ENCODE results near the gene OTOG. TPM values are rescaled to one million over a fixed set of nuclear protein-coding genes. Genes with fewer than 3 reads are reported as not detected.

OTOG gene
- total and polyA plus RNA-seq, 12 donors, result not detected

GRCh38 chr11:17506942-17507341, 40.1 kb upstream of the OTOG start:
- Histone ChIP-seq H3K9me3 (replicated peaks in 1 of 3) (no peaks in the 10 kb centered on the region), H3K4me3 (no peak overlapping the region), H3K27ac (no peak overlapping the region), H3K27me3 (no peaks in the 10 kb centered on the region), H3K4me1 (replicated peaks in 1 of 2) (peaks cover 0 to 14% of the 10 kb centered on the region in 2 donors), H3K36me3 (replicated peaks in 1 of 2) (no peaks in the 10 kb centered on the region)
- no peak for DNase-seq
- TF ChIP-seq POLR2A (IDR thresholded peaks at IDR 0.05), result no peak
- TF ChIP-seq, protein P1, sequence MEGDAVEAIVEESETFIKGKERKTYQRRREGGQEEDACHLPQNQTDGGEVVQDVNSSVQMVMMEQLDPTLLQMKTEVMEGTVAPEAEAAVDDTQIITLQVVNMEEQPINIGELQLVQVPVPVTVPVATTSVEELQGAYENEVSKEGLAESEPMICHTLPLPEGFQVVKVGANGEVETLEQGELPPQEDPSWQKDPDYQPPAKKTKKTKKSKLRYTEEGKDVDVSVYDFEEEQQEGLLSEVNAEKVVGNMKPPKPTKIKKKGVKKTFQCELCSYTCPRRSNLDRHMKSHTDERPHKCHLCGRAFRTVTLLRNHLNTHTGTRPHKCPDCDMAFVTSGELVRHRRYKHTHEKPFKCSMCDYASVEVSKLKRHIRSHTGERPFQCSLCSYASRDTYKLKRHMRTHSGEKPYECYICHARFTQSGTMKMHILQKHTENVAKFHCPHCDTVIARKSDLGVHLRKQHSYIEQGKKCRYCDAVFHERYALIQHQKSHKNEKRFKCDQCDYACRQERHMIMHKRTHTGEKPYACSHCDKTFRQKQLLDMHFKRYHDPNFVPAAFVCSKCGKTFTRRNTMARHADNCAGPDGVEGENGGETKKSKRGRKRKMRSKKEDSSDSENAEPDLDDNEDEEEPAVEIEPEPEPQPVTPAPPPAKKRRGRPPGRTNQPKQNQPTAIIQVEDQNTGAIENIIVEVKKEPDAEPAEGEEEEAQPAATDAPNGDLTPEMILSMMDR (IDR thresholded peaks at IDR 0.05), result no peak
- intact Hi-C loops (cut with DNase I), result loop anchor here in 1 of 2 donors (10.0 kb wide), 1 partner anchor 282 kb away; no protein-coding TSS in a partner anchor
- WGBS, 4 donors, result 71 to 82% (median 75%) methylated on average over 3 of the region's 3 CpGs

DNA sequence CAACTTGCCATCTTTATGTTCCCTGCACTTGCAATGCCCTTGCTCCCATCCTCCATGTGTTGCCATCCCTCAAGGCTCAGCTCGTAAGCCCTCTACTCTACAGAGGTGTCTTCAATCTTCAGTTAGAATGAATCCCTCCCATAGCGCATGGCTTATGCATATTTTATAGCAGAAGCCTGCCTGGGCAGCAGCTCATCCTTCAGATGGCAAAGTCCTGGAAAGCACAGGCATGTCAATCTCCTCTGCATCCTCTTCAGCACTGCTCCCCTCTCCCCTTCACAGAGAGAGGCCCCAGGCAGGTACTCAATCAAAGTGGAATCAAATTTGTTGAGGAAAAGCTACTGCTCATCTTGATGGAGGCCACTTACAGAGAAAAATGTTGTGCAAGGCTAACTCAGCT, 39.3 kb upstream of the OTOG start:
- peaks cover 0 to 14% of the 10 kb centered on the region in 2 donors for H3K4me1 ChIP-seq (replicated peaks in 1 of 2)
- WGBS, 4 donors, result 85 to 91% (median 88%) methylated on average over 2 of the region's 2 CpGs
- no peak overlapping the region for H3K4me3 ChIP-seq
- TF ChIP-seq POLR2A (IDR thresholded peaks at IDR 0.05), result no peak
- TF ChIP-seq, protein P1 (IDR thresholded peaks at IDR 0.05), result no peak
- H3K27me3 ChIP-seq, result no peaks in the 10 kb centered on the region
- intact Hi-C loops (cut with DNase I), result loop anchor here in 1 of 2 donors (10.0 kb wide), 1 partner anchor 283 kb away; no protein-coding TSS in a partner anchor
- no peak for DNase-seq
- no peaks in the 10 kb centered on the region for H3K9me3 ChIP-seq (replicated peaks in 1 of 3)
- H3K27ac ChIP-seq, result no peak overlapping the region
- H3K36me3 ChIP-seq (replicated peaks in 1 of 2), result no peaks in the 10 kb centered on the region

- Histone ChIP-seq H3K4me3 (no peak overlapping the region), H3K27me3 (no peaks in the 10 kb centered on the region), H3K27ac (no peak overlapping the region), H3K9me3 (replicated peaks in 1 of 3) (no peaks in the 10 kb centered on the region), H3K36me3 (replicated peaks in 1 of 2) (no peaks in the 10 kb centered on the region), H3K4me1 (replicated peaks in 1 of 2) (peaks cover 0 to 14% of the 10 kb centered on the region in 2 donors)
- intact Hi-C loops (cut with DNase I), result loop anchor here in 1 of 2 donors (10.0 kb wide), 1 partner anchor 284 kb away; no protein-coding TSS in a partner anchor
- no peak for DNase-seq
- 21 to 51% (median 42%) methylated on average over 3 of the region's 3 CpGs for WGBS, 4 donors
- TF ChIP-seq, protein P1 (IDR thresholded peaks at IDR 0.05), result no peak
- TF ChIP-seq POLR2A (IDR thresholded peaks at IDR 0.05), result no peak
Measured at GRCh38 chr11:17508306-17508705, 38.8 kb upstream of the OTOG start.

DNA sequence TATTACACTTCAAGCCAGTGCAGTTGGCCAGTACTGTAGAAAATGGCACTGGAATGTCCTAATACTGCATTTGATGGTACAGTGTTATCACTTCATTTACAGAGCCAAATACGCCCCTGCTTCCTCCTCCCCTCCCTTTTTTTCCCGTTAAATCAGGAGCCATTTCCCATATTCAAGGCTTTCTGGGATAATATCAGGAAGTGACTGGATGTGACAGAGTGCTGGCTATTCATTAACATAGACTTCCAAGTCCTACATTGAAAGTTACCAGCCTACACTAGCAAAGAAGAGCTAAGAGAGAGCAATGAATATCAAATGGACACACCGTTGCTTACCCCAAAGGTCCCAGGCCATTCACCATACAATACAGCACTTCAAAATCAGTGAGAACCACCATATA, 38.3 kb upstream of the OTOG start:
- Histone ChIP-seq H3K36me3 (replicated peaks in 1 of 2) (no peaks in the 10 kb centered on the region), H3K9me3 (replicated peaks in 1 of 3) (no peaks in the 10 kb centered on the region), H3K27me3 (no peaks in the 10 kb centered on the region), H3K4me1 (replicated peaks in 1 of 2) (peaks cover 0 to 14% of the 10 kb centered on the region in 2 donors), H3K4me3 (no peak overlapping the region), H3K27ac (no peak overlapping the region)
- intact Hi-C loops (cut with DNase I), result loop anchor here in 1 of 2 donors (10.0 kb wide), 1 partner anchor 284 kb away; no protein-coding TSS in a partner anchor
- TF ChIP-seq, protein P1 (IDR thresholded peaks at IDR 0.05), result no peak
- TF ChIP-seq POLR2A (IDR thresholded peaks at IDR 0.05), result no peak
- WGBS, 4 donors, result 28 to 41% (median 39%) methylated on average over 3 of the region's 3 CpGs
- no peak for DNase-seq
